Uterus (tissue), 2 donors: ENCODE data around the gene SCN8A.

ENCODE experiments used
- POLR2A ChIP-seq, 2 donors: fragments of 450-650 bp; IDR thresholded peaks; one replicate each; pipeline ENCODE4 v1.6.1; 2016; ENCODE audit warnings: antibody characterized with exemption in 2 of 2, mild to moderate bottlenecking in 1 of 2, moderate library complexity in 1 of 2
- TF ChIP-seq, protein P1 (sequence below), 4 experiments: fragments of 200-600 bp in 2 of 4; fragments of 450-650 bp in 2 of 4; sonication (generic) in 2 of 4; IDR thresholded peaks; one replicate each; pipeline ENCODE4 v1.5.1; 2016 to 2019; ENCODE audit warnings: antibody characterized with exemption in 4 of 4, mild to moderate bottlenecking in 2 of 4, moderate library complexity in 1 of 4

DNA sequence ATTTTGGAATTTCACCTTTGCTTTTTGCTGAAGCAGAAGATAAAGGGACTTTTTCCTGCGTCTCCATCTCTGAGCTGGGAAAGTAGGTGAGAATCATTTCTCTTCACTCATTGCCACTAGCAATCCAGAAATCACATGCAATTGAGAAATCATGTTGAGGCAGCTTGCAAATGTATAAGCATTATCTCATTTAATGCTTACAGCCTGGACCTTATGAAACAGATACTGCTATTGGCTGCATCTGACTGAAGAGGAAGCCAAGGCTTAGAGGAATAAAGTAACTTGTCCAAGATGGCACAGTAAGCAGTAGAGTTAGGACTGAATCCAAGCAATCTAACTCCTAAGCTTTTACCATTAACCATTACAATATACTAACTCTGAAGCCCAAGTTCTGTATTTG, 135.1 kb downstream of the SCN8A start:
- TF ChIP-seq, protein P1, sequence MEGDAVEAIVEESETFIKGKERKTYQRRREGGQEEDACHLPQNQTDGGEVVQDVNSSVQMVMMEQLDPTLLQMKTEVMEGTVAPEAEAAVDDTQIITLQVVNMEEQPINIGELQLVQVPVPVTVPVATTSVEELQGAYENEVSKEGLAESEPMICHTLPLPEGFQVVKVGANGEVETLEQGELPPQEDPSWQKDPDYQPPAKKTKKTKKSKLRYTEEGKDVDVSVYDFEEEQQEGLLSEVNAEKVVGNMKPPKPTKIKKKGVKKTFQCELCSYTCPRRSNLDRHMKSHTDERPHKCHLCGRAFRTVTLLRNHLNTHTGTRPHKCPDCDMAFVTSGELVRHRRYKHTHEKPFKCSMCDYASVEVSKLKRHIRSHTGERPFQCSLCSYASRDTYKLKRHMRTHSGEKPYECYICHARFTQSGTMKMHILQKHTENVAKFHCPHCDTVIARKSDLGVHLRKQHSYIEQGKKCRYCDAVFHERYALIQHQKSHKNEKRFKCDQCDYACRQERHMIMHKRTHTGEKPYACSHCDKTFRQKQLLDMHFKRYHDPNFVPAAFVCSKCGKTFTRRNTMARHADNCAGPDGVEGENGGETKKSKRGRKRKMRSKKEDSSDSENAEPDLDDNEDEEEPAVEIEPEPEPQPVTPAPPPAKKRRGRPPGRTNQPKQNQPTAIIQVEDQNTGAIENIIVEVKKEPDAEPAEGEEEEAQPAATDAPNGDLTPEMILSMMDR (IDR thresholded peaks at IDR 0.05), result no peak
- no peak for TF ChIP-seq POLR2A (IDR thresholded peaks at IDR 0.05)
